SU-DHL-6 (cell line): ENCODE data around the gene GPR135.

Experiments used
- H2AFZ ChIP-seq: fragments of 200-600 bp; sonication (generic); 2 replicates; pipeline ENCODE4 v1.6.1; 2014; ENCODE audit warnings: low read depth, mild to moderate bottlenecking, moderate library complexity, mixed read lengths, antibody characterized with exemption, low read length; ENCODE audit not compliant: severe bottlenecking
- H3F3A ChIP-seq: fragments of 200-600 bp; shearing (Covaris generic); 2 replicates; pipeline ENCODE4 v1.6.0; 2016; ENCODE audit warnings: antibody characterized with exemption, mild to moderate bottlenecking; ENCODE audit not compliant: insufficient read depth
- H3K27ac ChIP-seq: fragments of 200-600 bp; sonication (generic); 2 replicates; pipeline ENCODE4 v1.5.1; 2016; ENCODE audit warnings: low read depth, mild to moderate bottlenecking, low read length, moderate library complexity, mixed read lengths
- H3K27me3 ChIP-seq: fragments of 200-600 bp; sonication (generic), shearing (Covaris generic); 2 replicates; pipeline ENCODE4 v1.6.0; 2014; ENCODE audit warnings: mild to moderate bottlenecking, low read length
- H3K36me3 ChIP-seq: fragments of 200-600 bp; sonication (generic); 2 replicates; pipeline ENCODE4 v1.6.1; 2014; ENCODE audit warnings: mild to moderate bottlenecking, low read length, mixed read lengths
- H3K4me2 ChIP-seq: fragments of 300-600, 200-600 bp; shearing (Covaris generic), sonication (generic); 2 replicates; pipeline ENCODE4 v1.6.0; 2014; ENCODE audit warnings: low read length, low read depth, mild to moderate bottlenecking; ENCODE audit not compliant: poor library complexity, severe bottlenecking
- H3K4me3 ChIP-seq: fragments of 200-600 bp; sonication (generic); 2 replicates; pipeline ENCODE4 v1.5.1; 2014; ENCODE audit warnings: antibody characterized with exemption, low read length, mild to moderate bottlenecking, mixed read lengths; ENCODE audit not compliant: insufficient read depth, poor library complexity, severe bottlenecking
- H3K79me2 ChIP-seq: fragments of 200-600 bp; sonication (generic); 2 replicates; pipeline ENCODE4 v1.6.1; 2014; ENCODE audit warnings: mild to moderate bottlenecking, low read length, moderate library complexity; ENCODE audit not compliant: insufficient read depth
- H3K9ac ChIP-seq: fragments of 200-600 bp; sonication (generic); 2 replicates; pipeline ENCODE4 v1.7.0; 2014; ENCODE audit warnings: mild to moderate bottlenecking, low read length
- H3K9me2 ChIP-seq: fragments of 200-600 bp; sonication (generic); replicated peaks from 2 replicates; pipeline ENCODE4 v1.6.1; 2014; ENCODE audit warnings: low read length; ENCODE audit not compliant: insufficient read depth
- H3K9me3 ChIP-seq: fragments of 200-600 bp; sonication (generic); 2 replicates; pipeline ENCODE4 v1.6.1; 2014; ENCODE audit warnings: low read length, mixed read lengths; ENCODE audit not compliant: insufficient read depth
- H4K20me1 ChIP-seq: fragments of 200-600 bp; sonication (generic); 2 replicates; pipeline ENCODE4 v1.6.1; 2014; ENCODE audit warnings: low read depth, mild to moderate bottlenecking, antibody characterized with exemption, low read length, moderate library complexity, mixed read lengths
- EZH2phosphoT487 ChIP-seq: fragments of 200-600 bp; sonication (generic), shearing (Covaris generic); conservative IDR thresholded peaks from 2 replicates; pipeline ENCODE4 v1.6.1; 2018; ENCODE audit warnings: mild to moderate bottlenecking, antibody characterized with exemption, low read length, moderate library complexity, mixed read lengths
- TF ChIP-seq, protein P1 (sequence below): fragments of 200-600 bp; sonication (generic); IDR thresholded peaks from one replicate; pipeline ENCODE4 v1.5.1; 2017; ENCODE audit warnings: antibody characterized with exemption, mild to moderate bottlenecking, low read length, moderate library complexity; ENCODE audit not compliant: insufficient read depth, poor library complexity, severe bottlenecking

Gene GPR135

DNA sequence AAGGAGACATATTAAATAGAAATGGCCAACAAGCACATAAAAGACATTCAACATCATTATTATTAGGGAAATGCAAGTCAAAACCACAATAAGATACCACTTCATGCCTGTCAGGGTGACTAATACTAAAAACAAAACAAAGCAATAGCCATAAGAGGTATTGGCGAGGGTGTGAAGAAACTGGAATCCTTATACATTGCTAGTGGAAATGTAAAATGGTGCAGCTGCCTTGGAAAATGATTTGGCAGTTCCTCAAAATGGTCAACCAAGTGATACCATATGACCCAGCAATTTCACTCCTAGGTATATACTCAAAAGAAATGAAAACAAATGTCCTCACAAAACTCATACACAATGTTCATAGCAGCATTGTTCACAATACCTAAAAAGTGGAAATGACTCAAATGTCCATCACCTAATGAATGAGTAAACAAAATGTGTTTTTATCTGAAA lies 27.0 kb downstream of the GPR135 start:
- Histone ChIP-seq H3K36me3 (no peaks in the 10 kb centered on the region), H3K27me3 (no peaks in the 10 kb centered on the region), H3K27ac (no peak overlapping the region), H3K4me3 (no peak overlapping the region), H3K79me2 (no peaks in the 10 kb centered on the region), H2AFZ (no peak overlapping the region), H3K9me3 (no peaks in the 10 kb centered on the region), H3K4me2 (no peak overlapping the region), H3F3A (peaks cover 2% of the 10 kb centered on the region; the same call in 1 of the 2 replicates), H3K9me2 (no peaks in the 10 kb centered on the region), H3K9ac (no peak overlapping the region), H4K20me1 (no peaks in the 10 kb centered on the region)
- TF ChIP-seq, protein P1, sequence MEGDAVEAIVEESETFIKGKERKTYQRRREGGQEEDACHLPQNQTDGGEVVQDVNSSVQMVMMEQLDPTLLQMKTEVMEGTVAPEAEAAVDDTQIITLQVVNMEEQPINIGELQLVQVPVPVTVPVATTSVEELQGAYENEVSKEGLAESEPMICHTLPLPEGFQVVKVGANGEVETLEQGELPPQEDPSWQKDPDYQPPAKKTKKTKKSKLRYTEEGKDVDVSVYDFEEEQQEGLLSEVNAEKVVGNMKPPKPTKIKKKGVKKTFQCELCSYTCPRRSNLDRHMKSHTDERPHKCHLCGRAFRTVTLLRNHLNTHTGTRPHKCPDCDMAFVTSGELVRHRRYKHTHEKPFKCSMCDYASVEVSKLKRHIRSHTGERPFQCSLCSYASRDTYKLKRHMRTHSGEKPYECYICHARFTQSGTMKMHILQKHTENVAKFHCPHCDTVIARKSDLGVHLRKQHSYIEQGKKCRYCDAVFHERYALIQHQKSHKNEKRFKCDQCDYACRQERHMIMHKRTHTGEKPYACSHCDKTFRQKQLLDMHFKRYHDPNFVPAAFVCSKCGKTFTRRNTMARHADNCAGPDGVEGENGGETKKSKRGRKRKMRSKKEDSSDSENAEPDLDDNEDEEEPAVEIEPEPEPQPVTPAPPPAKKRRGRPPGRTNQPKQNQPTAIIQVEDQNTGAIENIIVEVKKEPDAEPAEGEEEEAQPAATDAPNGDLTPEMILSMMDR: no peak
- no peak for TF ChIP-seq EZH2phosphoT487

DNA sequence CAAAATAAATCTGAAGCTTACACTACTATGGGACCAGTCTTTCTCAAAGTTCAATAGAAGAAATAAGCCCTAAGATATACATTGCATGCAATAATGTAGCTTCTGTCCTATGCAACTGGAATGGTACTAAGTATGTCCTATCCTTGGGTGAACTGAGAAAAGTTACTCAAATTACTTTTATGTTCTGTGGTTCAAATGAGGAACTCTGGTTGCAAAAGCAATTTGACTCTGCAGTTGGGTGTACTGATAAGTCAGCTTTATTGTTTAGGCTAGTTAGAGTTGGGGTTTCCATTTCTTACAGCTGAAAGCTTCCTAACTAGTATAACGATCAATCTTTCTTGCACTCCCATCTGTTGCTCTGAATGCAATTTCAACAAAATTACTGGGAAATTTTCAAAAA lies 29.2 kb downstream of the GPR135 start:
- H3K9me3 ChIP-seq: no peaks in the 10 kb centered on the region

DNA sequence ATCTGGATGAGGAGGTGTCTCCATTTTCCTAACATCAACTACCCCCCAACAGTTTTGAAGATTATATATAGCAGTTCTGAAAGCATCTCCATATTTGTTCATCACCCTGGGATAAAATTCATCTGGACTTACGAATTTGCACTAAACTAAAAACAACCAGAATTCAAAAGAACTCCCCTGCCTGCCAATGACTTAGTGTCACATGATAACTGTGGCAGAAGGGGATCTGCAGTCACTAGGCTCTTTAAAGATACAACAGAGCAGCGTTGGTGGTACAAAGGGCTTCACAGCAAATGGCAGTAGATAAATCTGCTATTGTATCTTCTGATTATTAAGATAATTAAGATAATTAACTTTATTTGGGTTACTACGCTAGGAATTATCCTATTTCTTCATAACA lies 30.1 kb downstream of the GPR135 start:
- no peaks in the 10 kb centered on the region for H3K36me3 ChIP-seq
- H3K4me2 ChIP-seq: no peak overlapping the region
- H2AFZ ChIP-seq: no peak overlapping the region
- no peaks in the 10 kb centered on the region for H3F3A ChIP-seq
- H3K79me2 ChIP-seq: no peaks in the 10 kb centered on the region
- no peaks in the 10 kb centered on the region for H3K9me3 ChIP-seq
- H3K9me2 ChIP-seq: no peaks in the 10 kb centered on the region
- no peak overlapping the region for H3K9ac ChIP-seq
- TF ChIP-seq, protein P1: no peak
- TF ChIP-seq EZH2phosphoT487: no peak
- no peaks in the 10 kb centered on the region for H3K27me3 ChIP-seq
- no peak overlapping the region for H3K27ac ChIP-seq
- H3K4me3 ChIP-seq: no peak overlapping the region
- no peaks in the 10 kb centered on the region for H4K20me1 ChIP-seq

More for the DNA sequence above, 29.2 kb downstream of the GPR135 start:
- no peak overlapping the region for H3K4me3 ChIP-seq
- H3K79me2 ChIP-seq: no peaks in the 10 kb centered on the region
- no peaks in the 10 kb centered on the region for H3K9me2 ChIP-seq
- H3K9ac ChIP-seq: no peak overlapping the region
- no peaks in the 10 kb centered on the region for H3F3A ChIP-seq
- no peaks in the 10 kb centered on the region for H4K20me1 ChIP-seq
- no peak overlapping the region for H3K27ac ChIP-seq
- TF ChIP-seq, protein P1: no peak
- no peak for TF ChIP-seq EZH2phosphoT487
- H3K4me2 ChIP-seq: no peak overlapping the region
- no peak overlapping the region for H2AFZ ChIP-seq
- no peaks in the 10 kb centered on the region for H3K27me3 ChIP-seq
- H3K36me3 ChIP-seq: no peaks in the 10 kb centered on the region

DNA sequence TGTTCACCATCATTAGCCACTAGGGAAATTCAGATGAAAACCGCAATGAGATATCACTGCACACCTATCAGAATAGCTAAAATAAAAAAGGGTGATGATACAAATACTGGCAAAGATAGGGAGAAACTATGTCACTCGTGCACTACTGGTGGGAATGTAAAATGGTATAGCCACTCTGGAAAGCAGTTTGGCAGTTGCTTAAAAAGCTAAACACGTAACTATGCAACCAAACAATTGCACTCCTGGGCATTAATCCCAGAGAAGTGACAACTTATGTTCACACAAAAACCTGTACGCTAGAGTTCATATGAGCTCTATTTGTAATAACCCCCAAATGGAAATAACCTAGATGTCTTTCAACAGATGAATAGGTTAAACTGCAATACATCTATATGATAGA lies 35.4 kb downstream of the GPR135 start:
- Histone ChIP-seq H3K4me3 (no peak overlapping the region), H3K27ac (no peak overlapping the region), H3K9ac (no peak overlapping the region), H3K27me3 (no peaks in the 10 kb centered on the region), H3K79me2 (no peaks in the 10 kb centered on the region), H3F3A (no peaks in the 10 kb centered on the region), H4K20me1 (no peaks in the 10 kb centered on the region), H3K4me2 (no peak overlapping the region), H3K9me3 (no peaks in the 10 kb centered on the region), H3K9me2 (no peaks in the 10 kb centered on the region), H3K36me3 (no peaks in the 10 kb centered on the region), H2AFZ (no peak overlapping the region)
- TF ChIP-seq EZH2phosphoT487: no peak
- TF ChIP-seq, protein P1: no peak
